GM12865 (cell line): ENCODE data around the gene SCARB1.

Experiments
- DNase-seq: peaks from one replicate; pipeline ENCODE4 v3.0.0; 2010; ENCODE audit warnings: low read depth
- H3K4me3 ChIP-seq: 2 replicates; pipeline ENCODE4 v1.5.1; 2011; ENCODE audit warnings: mild to moderate bottlenecking, low read depth, low read length, control low read depth
- CTCF ChIP-seq: IDR thresholded peaks from 2 replicates; pipeline ENCODE4 v1.5.1; 2011; ENCODE audit warnings: low read length, control low read depth, low read depth, inconsistent platforms; ENCODE audit not compliant: insufficient read depth; ENCODE audit errors: missing control alignments

The SCARB1 gene

DNA sequence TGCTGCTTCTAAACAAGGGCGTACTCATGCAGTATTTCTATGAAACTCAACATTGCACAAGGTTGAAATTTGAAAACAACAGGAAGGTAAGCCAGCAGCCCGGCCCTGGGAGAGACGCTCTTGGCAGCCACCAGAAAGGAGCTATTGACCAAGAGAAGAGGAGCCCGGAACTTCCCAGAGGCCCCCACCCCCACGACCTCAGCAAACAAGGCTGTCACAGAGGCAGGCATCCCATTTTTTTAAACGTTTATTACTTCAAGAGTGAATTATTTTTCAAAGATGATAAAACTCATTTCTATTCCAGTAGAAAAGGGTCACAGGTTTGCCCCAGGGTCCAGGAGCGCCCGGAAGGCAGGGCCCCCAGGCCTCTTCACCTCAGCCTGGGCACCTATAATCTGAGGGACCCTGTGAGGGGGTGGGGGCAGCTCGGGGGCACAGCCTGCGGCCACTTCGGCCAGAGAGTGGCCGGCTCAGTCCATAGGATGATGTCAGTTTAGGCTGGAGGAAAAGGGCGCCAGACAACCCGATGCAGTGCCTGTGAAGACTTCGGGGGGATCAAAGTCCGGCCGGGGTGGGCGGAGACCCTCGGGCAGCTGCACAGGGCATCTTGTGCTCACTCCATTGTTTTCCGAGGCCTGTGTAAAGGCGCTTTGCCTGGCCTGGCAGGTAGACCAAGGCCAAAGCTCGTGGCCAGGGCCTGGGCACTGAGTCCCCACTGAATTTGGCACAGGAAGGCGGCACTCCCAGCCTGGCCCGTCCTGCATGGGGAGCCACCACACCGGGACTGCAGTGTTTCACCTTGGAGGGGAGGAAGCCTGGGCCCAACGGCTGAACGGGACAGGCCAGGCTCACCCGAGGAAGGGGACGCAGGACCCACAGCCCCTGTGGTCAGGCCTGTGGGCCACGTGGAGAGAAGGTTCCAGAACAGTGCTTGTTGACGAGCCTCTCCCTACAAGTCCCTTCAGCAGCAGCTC lies 86.0 kb downstream of the SCARB1 start:
- no peak overlapping the region for H3K4me3 ChIP-seq
- TF ChIP-seq CTCF = no peak
- DNase-seq = no peak

DNA sequence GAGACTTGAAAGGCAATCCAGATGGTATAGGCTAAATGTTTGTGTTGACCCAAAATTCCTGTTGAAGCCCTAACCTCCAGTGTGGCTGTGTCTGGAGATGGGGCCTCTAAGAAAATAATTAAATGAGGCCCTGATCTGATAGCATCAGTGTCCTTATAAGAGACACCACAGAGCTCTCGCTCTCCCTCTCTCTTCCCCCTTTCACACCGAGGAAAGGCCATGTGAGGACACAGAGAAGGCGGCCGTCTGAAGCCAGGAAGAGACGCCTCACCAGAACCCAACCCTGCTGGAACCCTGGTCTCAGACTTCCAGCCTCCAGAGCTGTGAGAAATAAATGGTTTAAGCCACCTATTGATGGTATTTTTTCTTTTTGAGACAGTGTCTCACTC lies 87.5 kb downstream of the SCARB1 start:
- TF ChIP-seq CTCF = no peak
- no peak for DNase-seq
- no peak overlapping the region for H3K4me3 ChIP-seq

DNA sequence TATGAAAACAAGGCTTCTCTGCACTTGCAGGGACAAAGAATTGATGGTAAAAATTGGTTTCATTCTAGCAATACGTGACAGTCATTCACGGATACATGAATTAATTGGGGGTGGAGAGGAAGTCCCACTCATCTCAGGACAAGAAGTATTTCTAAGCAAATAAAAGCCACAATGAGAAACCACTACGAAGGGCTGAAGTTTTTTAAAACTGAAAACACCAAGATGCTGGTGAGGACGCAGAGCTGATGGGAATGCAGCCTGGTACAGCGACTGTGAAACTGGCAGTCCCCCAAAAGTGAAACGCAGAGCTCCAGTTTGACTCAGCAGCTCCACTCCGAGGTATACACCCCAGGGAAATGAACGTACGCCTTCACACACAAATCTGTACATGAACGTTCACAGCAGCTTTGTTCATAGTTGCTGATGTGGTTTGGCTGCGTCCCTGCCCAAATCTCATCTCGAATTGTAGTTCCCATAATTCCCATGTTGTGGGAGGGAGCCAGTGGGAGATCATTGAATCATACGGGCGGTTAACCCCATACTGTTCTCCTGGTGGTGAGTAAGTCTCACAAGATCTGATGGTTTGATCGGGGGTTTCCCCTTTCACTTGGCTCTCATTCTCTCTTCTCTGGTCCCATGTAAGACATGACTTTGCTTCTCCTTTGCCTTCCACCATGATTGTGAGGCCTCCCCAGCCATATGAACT lies 89.0 kb downstream of the SCARB1 start:
- H3K4me3 ChIP-seq = peak overlapping the region; percentile 28
- DNase-seq = peak; percentile 99
- TF ChIP-seq CTCF = no peak

- peak; percentile 93 for DNase-seq
- H3K4me3 ChIP-seq = peak overlapping the region; percentile 21
- TF ChIP-seq CTCF = no peak
Measured at GRCh38 chr12:124774054-124774461, 89.6 kb downstream of the SCARB1 start.

DNA sequence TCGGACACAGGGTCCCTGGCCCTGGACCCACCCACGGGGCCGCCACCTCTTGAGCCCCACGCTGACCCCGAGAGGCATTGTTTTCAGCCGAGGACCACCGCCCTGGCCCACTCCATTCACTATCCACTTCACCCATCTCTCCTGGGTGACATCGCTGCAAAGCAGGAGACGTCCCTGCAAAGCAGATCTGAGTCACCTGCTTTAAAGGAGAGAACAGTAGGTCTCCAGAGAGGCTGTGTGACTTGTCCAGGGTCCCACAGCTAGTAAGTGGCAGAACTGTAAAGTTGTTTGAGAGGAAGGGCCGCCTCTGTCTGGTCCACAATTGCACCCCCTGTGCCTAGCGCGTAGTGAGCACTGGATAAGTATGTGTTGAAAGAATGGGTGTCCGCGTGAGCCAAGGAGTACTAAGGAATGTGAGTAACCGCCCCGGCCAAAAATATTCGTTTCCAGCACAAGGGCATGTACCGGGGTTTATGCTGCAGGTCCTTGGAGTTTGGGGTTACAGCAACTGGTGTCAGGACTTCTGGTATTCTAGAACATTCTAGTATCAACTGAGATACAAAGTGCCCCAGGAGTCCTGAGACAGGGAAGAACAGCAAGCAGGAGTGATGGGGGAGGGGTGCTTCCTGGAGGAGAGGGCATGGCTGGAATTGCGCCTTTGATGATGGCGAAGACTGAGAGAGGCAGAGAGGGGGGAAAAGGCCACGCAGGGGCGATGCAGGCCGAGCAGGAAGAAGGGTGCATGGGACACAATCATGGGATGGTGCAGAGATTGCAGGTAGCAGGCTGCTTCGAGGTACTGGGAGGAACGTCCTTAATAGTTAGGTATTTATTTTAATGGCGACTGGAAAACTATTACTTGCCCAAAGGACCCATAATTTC lies 91.1 kb downstream of the SCARB1 start:
- no peak for TF ChIP-seq CTCF

DNA sequence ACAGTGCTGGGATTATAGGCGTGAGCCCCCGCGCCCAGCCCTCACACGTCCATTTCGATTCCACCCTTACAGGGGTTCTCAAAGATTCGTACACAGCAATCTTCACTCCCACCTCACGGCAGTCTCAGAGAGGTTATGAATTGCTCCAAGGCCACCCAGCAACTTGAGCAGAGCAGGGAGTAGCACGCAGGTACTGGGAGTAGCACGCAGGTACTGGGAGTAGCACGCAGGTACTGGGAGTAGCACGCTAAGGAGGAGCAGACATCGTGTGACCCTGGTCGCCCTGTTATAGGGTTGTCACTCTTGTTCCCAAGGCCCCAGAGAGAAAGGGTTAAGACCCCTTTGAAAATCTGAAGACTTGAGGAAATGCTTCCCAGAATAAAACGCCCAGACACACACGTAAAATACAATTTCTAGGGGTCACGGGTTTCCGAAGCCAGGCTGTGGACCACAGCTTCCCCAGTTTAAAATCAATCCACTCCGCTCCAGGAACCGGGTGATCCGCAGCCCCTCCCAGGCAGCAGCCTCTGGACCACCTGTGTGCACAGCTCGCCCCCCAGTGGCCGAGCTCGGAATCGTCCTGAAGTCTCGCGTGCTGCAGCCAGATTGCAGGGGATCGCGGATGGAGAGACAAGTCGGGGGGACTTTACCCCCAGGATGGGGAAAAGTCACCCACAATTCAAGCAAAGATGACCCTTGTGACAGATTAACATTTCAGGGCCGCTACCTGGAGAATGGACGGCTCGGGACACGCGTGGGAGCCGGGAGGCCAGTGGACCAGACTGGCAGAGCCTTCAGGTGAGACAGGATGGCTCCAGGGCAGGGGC lies 92.0 kb downstream of the SCARB1 start:
- DNase-seq = peak; percentile 87
- peak; percentile 96 for TF ChIP-seq CTCF
- H3K4me3 ChIP-seq = peak overlapping the region; percentile 38

More for the DNA sequence above, 91.1 kb downstream of the SCARB1 start:
- H3K4me3 ChIP-seq = peak overlapping the region; percentile 38
- no peak for DNase-seq
